ENCODE results near the gene OPTN.

OPTN gene

GRCh38 chr10:13183625-13184024 is 83.7 kb downstream of the OPTN start:
- Histone ChIP-seq H3K27me3 (ENCODE audit: insufficient read depth, low read length) (no peaks in the 10 kb centered on the region), H3K36me3 (ENCODE audit: insufficient read depth, low read length) (peaks cover 89% of the 10 kb centered on the region), H3K4me3 (ENCODE audit: low read length) (no peak overlapping the region), H3K4me1 (ENCODE audit: insufficient read depth, low read length) (no peaks in the 10 kb centered on the region), H3K9me3 (ENCODE audit: low read length) (peaks cover 16% of the 10 kb centered on the region), H2AFZ (ENCODE audit: low read depth, low read length) (no peak overlapping the region)

- Histone ChIP-seq H3K9me3 (ENCODE audit: low read length) (peaks cover 16% of the 10 kb centered on the region), H2AFZ (ENCODE audit: low read depth, low read length) (no peak overlapping the region), H3K27me3 (ENCODE audit: insufficient read depth, low read length) (no peaks in the 10 kb centered on the region), H3K4me3 (ENCODE audit: low read length) (no peak overlapping the region), H3K36me3 (ENCODE audit: insufficient read depth, low read length) (peaks cover 87% of the 10 kb centered on the region), H3K4me1 (ENCODE audit: insufficient read depth, low read length) (no peaks in the 10 kb centered on the region)
These were observed 84.3 kb downstream of the OPTN start for GRCh38 chr10:13184276-13184675.

- peaks cover 16% of the 10 kb centered on the region for H3K9me3 ChIP-seq (ENCODE audit: low read length)
- H3K4me3 ChIP-seq (ENCODE audit: low read length): no peak overlapping the region
- H3K36me3 ChIP-seq (ENCODE audit: insufficient read depth, low read length): peaks cover 90% of the 10 kb centered on the region
- no peaks in the 10 kb centered on the region for H3K27me3 ChIP-seq (ENCODE audit: insufficient read depth, low read length)
- H2AFZ ChIP-seq (ENCODE audit: low read depth, low read length): no peak overlapping the region
- no peaks in the 10 kb centered on the region for H3K4me1 ChIP-seq (ENCODE audit: insufficient read depth, low read length)
These were observed 85.0 kb downstream of the OPTN start for GRCh38 chr10:13184730-13185514.

GRCh38 chr10:13187135-13187534 is 87.2 kb downstream of the OPTN start:
- H3K4me1 ChIP-seq (ENCODE audit: insufficient read depth, low read length): no peaks in the 10 kb centered on the region
- H2AFZ ChIP-seq (ENCODE audit: low read depth, low read length): no peak overlapping the region
- no peaks in the 10 kb centered on the region for H3K27me3 ChIP-seq (ENCODE audit: insufficient read depth, low read length)
- H3K36me3 ChIP-seq (ENCODE audit: insufficient read depth, low read length): peaks cover 90% of the 10 kb centered on the region
- H3K9me3 ChIP-seq (ENCODE audit: low read length): peaks cover 16% of the 10 kb centered on the region
- H3K4me3 ChIP-seq (ENCODE audit: low read length): no peak overlapping the region
